ENCODE results near the gene NOTCH1. TPM values are rescaled to one million over a fixed set of nuclear protein-coding genes. Genes with fewer than 3 reads are reported as not detected.

Gene NOTCH1
- total and polyA plus RNA-seq, 2 of the 8 experiments (the other 6 are each of a cell fraction or from before 2014, with no cell fraction given) = 6.9 to 55.6 TPM

- Histone ChIP-seq H3K4me2 (ENCODE audit: insufficient read depth in 1 of 2, low read depth in 2 of 2, low read length in 2 of 2) (no peak overlapping the region), H4K20me1 (replicated peaks in 1 of 2; ENCODE audit: control insufficient read depth in 1 of 2, insufficient read depth in 2 of 2, low read length in 2 of 2) (peaks cover 6 to 22% of the 10 kb centered on the region in 2 experiments), H3K79me1 (ENCODE audit: low read depth, low read length) (no peaks in the 10 kb centered on the region), H3K27me3 (replicated peaks in 1 of 4; ENCODE audit: control insufficient read depth in 3 of 4, extremely low read depth in 1 of 4, insufficient read depth in 3 of 4, low read length in 3 of 4) (no peaks in the 10 kb centered on the region), H3K9me3 (ENCODE audit: insufficient read depth in 2 of 2, low read depth in 1 of 2, low read length in 1 of 2) (no peaks in the 10 kb centered on the region), H3K4me3 (ENCODE audit: extremely low read depth in 1 of 4, insufficient read depth in 2 of 4, low read depth in 3 of 4, low read length in 4 of 4) (no peak overlapping the region), H3K56ac (replicated peaks; ENCODE audit: insufficient read length, low read depth, low read length) (no peak overlapping the region), H3K27ac (ENCODE audit: low read depth, low read length) (no peak overlapping the region), H3K36me3 (ENCODE audit: control insufficient read depth in 2 of 4, insufficient read depth in 4 of 4, low read length in 3 of 4) (peaks cover 29 to 63% (median 62%) of the 10 kb centered on the region in 4 experiments), H2BK20ac (ENCODE audit: low read length) (no peak overlapping the region), H4K91ac (replicated peaks; ENCODE audit: insufficient read length, low read length) (no peak overlapping the region), H3K79me2 (ENCODE audit: control insufficient read depth in 1 of 2, insufficient read depth in 2 of 2, low read length in 2 of 2) (no peaks in the 10 kb centered on the region), H2BK5ac (ENCODE audit: low read depth, low read length) (no peak overlapping the region), H2AFZ (ENCODE audit: low read length) (no peak overlapping the region), H3K4me1 (replicated peaks in 1 of 4; ENCODE audit: control insufficient read depth in 3 of 4, insufficient read depth in 4 of 4, low read length in 3 of 4) (no peaks in the 10 kb centered on the region), H3K18ac (ENCODE audit: extremely low read depth, low read length) (no peak overlapping the region), H4K8ac (ENCODE audit: extremely low read depth, insufficient read depth, low read length) (no peak overlapping the region; the same call in 1 of the 2 replicates), H2BK15ac (ENCODE audit: low read length) (no peak overlapping the region), H3K4ac (replicated peaks; ENCODE audit: insufficient read length, low read depth, low read length) (no peak overlapping the region), H3K9ac (replicated peaks in 1 of 4; ENCODE audit: extremely low read depth in 1 of 4, low read depth in 3 of 4, low read length in 3 of 4) (no peak overlapping the region), H3K23me2 (ENCODE audit: low read depth, low read length) (no peaks in the 10 kb centered on the region), H3K14ac (ENCODE audit: insufficient read length) (no peak overlapping the region), H2BK12ac (ENCODE audit: low read depth, low read length) (no peak overlapping the region), H3K23ac (ENCODE audit: insufficient read length) (no peak overlapping the region), H4K5ac (ENCODE audit: insufficient read length, low read depth, low read length) (no peak overlapping the region), H2BK120ac (replicated peaks; ENCODE audit: low read depth, low read length) (no peak overlapping the region), H2AK5ac (ENCODE audit: low read depth, low read length) (no peak overlapping the region)
- ChIA-PET POLR2A (ENCODE audit: partially characterized antibody) (interaction anchor here (0.7 to 2.1 kb wide), 4 partner anchors 10 to 14 kb away, joined by 3 to 10 read pairs (median 4); no protein-coding TSS in a partner anchor), CTCF (ENCODE audit: partially characterized antibody) (no interaction called here)
- FAIRE-seq (no peak), DNase-seq (ENCODE audit: low read depth in 1 of 2, low spot score in 2 of 2) (no peak)
- 91% methylated on average over 43 of the region's 43 CpGs; no CpG with 5 or more reads in 1 of the 2 experiments for WGBS, 2 experiments (ENCODE audit: extremely low coverage in 1 of 2, insufficient coverage in 1 of 2, insufficient read length in 1 of 2, insufficient replicate concordance in 2 of 2, low coverage in 1 of 2, low lambda C conversion rate in 2 of 2, missing lambda C conversion rate in 1 of 2)
- TF ChIP-seq CEBPB (IDR thresholded peaks at IDR 0.05; ENCODE audit: low read depth, low read length) = no peak
- TF ChIP-seq YY1 (IDR thresholded peaks at IDR 0.05; ENCODE audit: low read depth, low read length) = no peak
- no peak for TF ChIP-seq NANOG (IDR thresholded peaks at IDR 0.05; ENCODE audit: insufficient read depth, low read depth, low read length, poor library complexity, severe bottlenecking)
Measured at GRCh38 chr9:136455043-136456002, 90.5 kb downstream of the NOTCH1 start.
